HG03565 (cell line): ENCODE measurements around the gene LEAP2.

Source experiments
- ATAC-seq: cut with Tn5 transposase; IDR thresholded peaks from one replicate; pipeline ENCODE4 v1.9.1; 2021; ENCODE audit warnings: mild to moderate bottlenecking, moderate library complexity; ENCODE audit not compliant: unreplicated experiment

Gene LEAP2, protein sequence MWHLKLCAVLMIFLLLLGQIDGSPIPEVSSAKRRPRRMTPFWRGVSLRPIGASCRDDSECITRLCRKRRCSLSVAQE

GRCh38 chr5:132873119-132873929 lies at the start of gene LEAP2:
TSS of gene LEAP2 (plus strand) at chr5:132873668. CDS start at chr5:132873695, 27 bp downstream.
- no peak for ATAC-seq

GRCh38 chr5:132824426-132824825 lies 49.0 kb upstream of the LEAP2 start:
- no peak for ATAC-seq

GRCh38 chr5:132825033-132825833 lies 48.2 kb upstream of the LEAP2 start:
- no peak for ATAC-seq

GRCh38 chr5:132825834-132826391 lies 47.6 kb upstream of the LEAP2 start:
- ATAC-seq: no peak

GRCh38 chr5:132826424-132827082 lies 46.9 kb upstream of the LEAP2 start:
- no peak for ATAC-seq

GRCh38 chr5:132827943-132828673 lies 45.4 kb upstream of the LEAP2 start:
- ATAC-seq: no peak

DNA sequence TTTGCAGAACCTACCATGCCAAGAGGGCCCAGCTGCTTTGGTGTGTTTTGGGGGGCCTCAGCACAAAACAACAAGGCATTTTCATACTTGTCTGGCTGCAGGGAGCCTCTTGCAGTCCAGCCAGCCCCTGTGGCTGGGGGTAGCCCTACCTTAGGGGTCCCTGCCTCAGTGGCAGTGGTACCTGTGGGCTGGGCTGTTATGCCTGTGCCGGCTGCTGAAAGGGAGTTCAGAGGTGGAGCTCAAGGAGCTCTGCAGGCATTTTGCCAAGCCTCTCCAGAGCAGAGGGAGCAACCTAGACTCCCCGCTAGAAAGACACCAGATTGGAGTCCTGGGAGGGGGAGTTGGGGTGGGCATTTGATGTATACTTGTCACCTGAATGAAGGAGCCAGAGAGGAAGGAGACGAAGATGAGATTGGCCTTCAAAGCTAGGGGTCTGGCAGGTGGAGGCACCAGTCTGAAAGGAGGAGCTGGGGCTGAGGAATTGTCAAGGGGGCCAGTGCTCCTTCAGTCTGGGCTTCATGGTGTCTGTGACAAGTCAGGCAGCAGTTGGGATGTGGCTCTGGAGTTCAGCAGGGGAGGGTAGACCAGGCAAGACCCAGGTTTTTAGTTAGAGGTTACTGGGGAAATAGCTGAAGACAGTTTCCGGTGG lies 44.5 kb upstream of the LEAP2 start:
- ATAC-seq: no peak

- ATAC-seq: peak; percentile 47
Measured at GRCh38 chr5:132829742-132830435, 43.6 kb upstream of the LEAP2 start.

DNA sequence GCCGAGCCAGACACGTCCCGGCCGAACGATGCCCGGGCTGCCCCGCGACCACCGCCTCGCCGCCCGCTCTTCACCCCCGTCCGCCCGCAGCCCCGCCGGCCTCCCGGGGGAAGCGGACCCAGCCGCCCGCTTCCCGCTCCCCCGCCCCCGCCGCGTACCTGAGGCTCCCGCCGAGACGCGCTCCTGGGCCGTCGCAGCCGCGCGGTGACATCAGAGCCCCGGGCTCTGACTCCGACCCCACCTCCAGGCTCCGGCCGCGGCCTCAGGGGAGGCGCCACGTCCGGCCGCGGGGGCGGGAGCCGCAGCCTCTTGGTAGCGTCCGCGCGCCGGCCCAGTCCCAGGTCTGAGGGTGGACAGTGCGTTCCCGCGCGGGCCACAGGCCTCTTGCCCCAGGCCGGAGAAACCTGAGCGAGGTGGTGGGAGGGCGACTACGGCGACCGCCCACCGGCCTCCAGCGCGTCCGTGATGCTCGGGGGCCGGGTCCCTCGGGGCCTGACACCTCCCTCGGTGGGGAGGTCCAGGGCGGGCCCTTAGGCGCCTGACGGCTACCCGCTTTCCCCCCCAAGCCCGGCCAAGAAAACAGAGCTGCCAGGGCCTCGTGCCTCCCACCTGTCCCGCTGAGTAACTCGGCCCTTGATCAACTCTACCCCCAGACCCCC lies 42.9 kb upstream of the LEAP2 start, which contains the start of gene SHROOM1:
SHROOM1 (minus strand) TSS at position 212 of the 659 bp plus-strand sequence. CDS start 4,507 bp downstream, outside the sequence.
- ATAC-seq: peak; percentile 62

DNA sequence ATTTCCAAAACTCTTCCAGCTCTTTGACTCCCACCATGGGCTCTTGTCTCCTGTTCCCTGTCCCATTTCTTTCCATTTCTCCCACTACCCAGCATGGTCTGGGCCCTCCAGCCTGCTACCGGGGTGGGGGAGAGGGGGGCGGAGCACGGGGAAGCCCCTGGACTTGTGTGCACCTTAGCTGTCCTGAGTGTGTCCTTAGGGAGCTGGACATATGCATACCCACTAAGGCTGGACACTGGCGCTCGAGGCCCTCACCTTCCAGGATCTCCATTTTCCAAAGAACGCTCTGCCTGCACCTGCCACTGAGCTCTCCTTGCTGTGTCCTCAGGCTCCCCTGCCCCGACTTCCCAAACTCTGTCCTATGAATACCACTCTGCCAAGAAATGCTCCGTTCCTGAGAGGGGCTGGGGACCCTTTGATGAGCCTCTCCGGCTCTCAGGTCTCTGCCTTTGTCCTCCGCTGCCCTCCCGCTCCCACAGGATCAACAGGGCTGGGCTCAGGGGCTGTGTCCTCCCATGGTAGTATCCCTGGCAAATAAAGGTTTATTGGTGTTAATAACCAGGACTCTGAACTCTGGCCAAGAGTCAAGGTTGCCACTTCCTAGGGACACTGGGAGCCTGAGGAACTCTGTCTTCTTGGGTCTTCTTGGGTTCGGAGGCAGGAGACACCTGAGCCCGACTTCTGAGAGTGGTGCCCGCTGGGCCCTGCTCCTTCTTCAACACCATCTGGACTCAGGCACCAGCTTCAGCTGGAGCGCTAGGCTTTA lies 42.2 kb upstream of the LEAP2 start:
- ATAC-seq: no peak

- ATAC-seq: no peak
Measured at GRCh38 chr5:132832612-132833011, 40.9 kb upstream of the LEAP2 start.

- no peak for ATAC-seq
Measured at GRCh38 chr5:132834057-132834456, 39.4 kb upstream of the LEAP2 start.

DNA sequence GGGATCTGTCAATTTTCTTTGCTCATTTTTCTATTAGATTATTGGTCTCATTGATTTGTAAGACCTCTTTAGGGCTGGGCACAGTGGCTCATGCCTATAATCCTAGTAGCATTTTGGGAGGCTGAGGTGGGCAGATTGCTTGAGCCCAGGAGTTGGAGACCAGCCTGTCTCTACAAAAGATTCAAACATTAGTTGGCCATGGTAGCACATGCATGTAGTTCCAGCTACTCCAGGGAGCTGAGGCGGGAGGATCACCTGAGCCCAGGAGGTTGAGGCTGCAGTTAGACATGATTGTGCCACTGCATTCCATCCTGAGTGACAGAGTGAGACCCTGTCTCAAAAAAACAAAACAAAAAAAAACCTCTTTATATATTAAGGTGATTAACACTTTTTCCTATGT lies 36.6 kb upstream of the LEAP2 start:
- no peak for ATAC-seq

DNA sequence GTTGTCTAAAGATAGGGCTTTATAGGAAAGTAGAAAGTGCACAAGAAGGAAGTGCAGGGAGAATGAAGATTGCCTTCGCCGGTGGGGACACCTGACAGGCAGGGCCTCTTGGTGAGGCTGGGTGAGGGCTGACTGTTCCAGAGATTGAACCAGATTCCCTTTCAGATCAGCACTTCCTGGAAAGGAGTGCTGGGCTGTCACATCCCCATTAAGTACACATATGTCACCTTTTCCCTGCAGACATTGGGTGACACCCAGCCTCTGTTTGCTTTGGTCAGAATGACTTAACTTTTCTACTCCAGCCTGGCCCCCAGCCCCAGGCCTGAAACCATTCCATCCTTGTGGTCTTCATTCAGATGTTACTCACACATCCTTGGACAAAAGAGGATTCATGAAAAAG lies 35.6 kb upstream of the LEAP2 start:
- no peak for ATAC-seq

GRCh38 chr5:132838516-132839282 lies 34.8 kb upstream of the LEAP2 start:
- ATAC-seq: no peak

DNA sequence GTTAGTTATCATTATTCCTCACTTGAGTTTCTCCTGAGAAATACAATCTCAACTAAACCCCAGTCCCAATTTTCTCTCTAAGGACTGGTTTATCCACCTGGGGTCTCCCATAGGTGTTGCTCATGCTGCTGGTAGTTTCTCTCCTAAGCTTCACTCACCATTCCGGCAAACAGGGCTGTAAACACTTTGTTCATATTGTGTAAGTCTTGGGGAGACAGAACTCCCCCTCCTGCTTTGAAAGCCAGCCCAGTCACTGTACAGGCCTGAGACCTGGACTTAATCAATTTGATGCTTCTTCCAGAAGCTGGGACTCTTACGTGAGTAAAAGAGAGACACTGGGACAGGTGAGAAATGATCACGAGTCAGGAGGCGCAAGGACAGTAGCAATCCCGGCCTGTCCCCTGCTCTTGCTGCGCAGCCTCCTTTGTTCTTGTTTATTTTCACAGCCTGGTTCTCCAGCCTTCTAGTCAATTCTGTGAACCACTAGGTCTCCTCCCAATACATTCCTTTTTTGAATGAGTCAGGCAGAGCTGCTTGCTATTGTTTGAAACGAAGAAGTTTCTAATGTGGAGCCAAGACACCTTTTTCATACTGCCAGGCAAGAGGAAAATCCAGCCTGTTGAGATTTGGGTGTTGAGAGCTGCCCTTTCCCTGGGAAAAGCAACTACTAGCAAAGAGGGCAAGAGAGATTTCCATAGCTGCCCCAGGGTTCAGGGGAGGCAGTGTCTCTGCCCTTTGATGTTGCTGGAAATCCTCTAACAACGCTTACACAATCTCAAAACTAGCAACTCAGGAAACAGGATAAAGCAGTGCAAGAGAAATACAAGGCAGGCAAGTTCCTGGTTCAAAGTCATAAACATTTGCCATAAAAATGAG lies 33.8 kb upstream of the LEAP2 start:
- ATAC-seq: no peak
